GM23248 (cell line): Measurements from ENCODE around the gene KRT6B. TPM values are rescaled to one million over a fixed set of nuclear protein-coding genes. Genes with fewer than 3 reads are reported as not detected.
A peak's percentile ranks its signal among the peaks of the same experiment; 100 is the strongest.

ENCODE experiments used
- DNase-seq: peaks from one replicate; pipeline ENCODE4 v3.0.0-alpha.2; 2015
- H2AFZ ChIP-seq: fragments of 200-600 bp; sonication (generic); 2 replicates; pipeline ENCODE4 v1.6.1; 2016; ENCODE audit warnings: antibody characterized with exemption
- H3F3A ChIP-seq: fragments of 200-600 bp; sonication (generic); 2 replicates; pipeline ENCODE4 v1.6.1; 2016; ENCODE audit warnings: mild to moderate bottlenecking, antibody characterized with exemption, mixed run types; ENCODE audit not compliant: insufficient read depth
- H3K27ac ChIP-seq: fragments of 200-600 bp; sonication (generic); 2 replicates; pipeline ENCODE4 v1.5.1; 2016; ENCODE audit warnings: mild to moderate bottlenecking
- H3K27me3 ChIP-seq: fragments of 200-600 bp; sonication (generic); replicated peaks from 2 replicates; pipeline ENCODE4 v1.6.1; 2016; ENCODE audit warnings: mild to moderate bottlenecking; ENCODE audit not compliant: insufficient read depth
- H3K36me3 ChIP-seq: fragments of 200-600 bp; sonication (generic); 2 replicates; pipeline ENCODE4 v1.6.1; 2016; ENCODE audit warnings: low read depth, mild to moderate bottlenecking
- H3K4me1 ChIP-seq: fragments of 200-600 bp; sonication (generic); 2 replicates; pipeline ENCODE4 v1.6.1; 2016; ENCODE audit warnings: mild to moderate bottlenecking; ENCODE audit not compliant: insufficient read depth
- H3K4me2 ChIP-seq: fragments of 200-600 bp; sonication (generic); one replicate; pipeline ENCODE4 v1.6.1; 2016; ENCODE audit warnings: mild to moderate bottlenecking; ENCODE audit not compliant: unreplicated experiment
- H3K4me3 ChIP-seq: fragments of 200-600 bp; sonication (generic); 2 replicates; pipeline ENCODE4 v1.5.1; 2016; ENCODE audit warnings: mild to moderate bottlenecking
- H3K79me2 ChIP-seq: fragments of 200-600 bp; sonication (generic); 2 replicates; pipeline ENCODE4 v1.6.1; 2016; ENCODE audit warnings: mild to moderate bottlenecking; ENCODE audit not compliant: insufficient read depth
- H3K9ac ChIP-seq: fragments of 200-600 bp; sonication (generic); 2 replicates; pipeline ENCODE4 v1.6.1; 2016; ENCODE audit warnings: mild to moderate bottlenecking
- H3K9me2 ChIP-seq: fragments of 200-600 bp; sonication (generic); 2 replicates; pipeline ENCODE4 v1.6.1; 2016; ENCODE audit warnings: mixed run types, mild to moderate bottlenecking, moderate library complexity; ENCODE audit not compliant: insufficient read depth
- H3K9me3 ChIP-seq: fragments of 200-600 bp; sonication (generic); one replicate; pipeline ENCODE4 v1.6.1; 2017; ENCODE audit warnings: low read depth
- H4K20me1 ChIP-seq: fragments of 200-600 bp; sonication (generic); 2 replicates; pipeline ENCODE4 v1.6.0; 2016; ENCODE audit not compliant: insufficient read depth
- EZH2 ChIP-seq: fragments of 200-600 bp; sonication (generic); IDR thresholded peaks from 2 replicates; pipeline ENCODE4 v1.6.1; 2018; ENCODE audit warnings: antibody characterized with exemption, mild to moderate bottlenecking; ENCODE audit not compliant: insufficient read depth, poor library complexity, severe bottlenecking
- EZH2phosphoT487 ChIP-seq: fragments of 200-600 bp; sonication (generic); IDR thresholded peaks from 2 replicates; pipeline ENCODE4 v1.6.1; 2018; ENCODE audit warnings: antibody characterized with exemption, moderate library complexity, mild to moderate bottlenecking, low read depth; ENCODE audit not compliant: insufficient read depth
- WGBS, 2 experiments: methylation state at CpG; one replicate each; pipeline ENCODE4 v1.1.6; 2015 to 2017; ENCODE audit warnings: low lambda C conversion rate in 2 of 2, low coverage in 1 of 2; ENCODE audit errors: missing lambda C conversion rate in 2 of 2; 5-methylcytosine and 5-hydroxymethylcytosine counted together
- in situ Hi-C: fragments of 300-500 bp; cut with MboI; formaldehyde crosslinking; loops from 2 replicates; pipeline ENCODE4 v1.15.0; 2020
- polyA plus RNA-seq: library from polyadenylated mRNA; unstranded; fragments of >200 nt; fragmentation: Nextera tagmentation; extraction: Ambion mirVana; gene quantifications from 2 replicates; pipeline ENCODE4 v1.2.1, GENCODE V29; 2016
- total RNA-seq: library from RNA; depleted of rRNA; stranded (reverse); fragments of >200 nt; shearing (Covaris generic); gene quantifications from 2 replicates; pipeline ENCODE4 v1.2.3, GENCODE V29; 2014

KRT6B gene
- total and polyA plus RNA-seq, 2 experiments from 2014 or later = not detected

DNA sequence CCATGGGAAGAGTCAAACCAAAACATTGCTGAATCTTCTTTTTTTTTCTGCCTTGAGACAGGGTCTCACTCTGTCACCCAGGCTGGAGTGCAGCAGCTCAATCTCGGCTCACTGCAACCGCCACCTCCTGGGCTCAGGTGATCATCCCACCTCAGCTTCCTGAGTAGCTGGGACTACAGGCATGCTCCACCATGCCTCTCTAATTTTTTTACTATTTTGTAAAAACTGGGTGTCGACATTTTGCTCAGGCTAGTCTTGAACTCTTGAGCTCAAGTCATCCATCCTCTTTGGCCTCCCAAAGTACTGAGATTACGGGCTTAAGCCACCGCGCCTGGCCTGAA, 16.3 kb downstream of the KRT6B start:
- TF ChIP-seq EZH2phosphoT487 (no peak), EZH2 (no peak)

GRCh38 chr12:52434760-52435530, 17.0 kb downstream of the KRT6B start:
- TF ChIP-seq EZH2phosphoT487 = no peak
- TF ChIP-seq EZH2 = no peak
- H3K27ac ChIP-seq = no peak overlapping the region
- no peak overlapping the region for H2AFZ ChIP-seq
- no peaks in the 10 kb centered on the region for H3K36me3 ChIP-seq
- DNase-seq = peak; percentile 29
- in situ Hi-C loops = no loop called here
- H3K4me2 ChIP-seq = no peak overlapping the region
- no peaks in the 10 kb centered on the region for H3K9me3 ChIP-seq
- H3K4me1 ChIP-seq = peaks cover under 1% of the 10 kb centered on the region
- 90 to 92% methylated on average over 6 of the region's 6 CpGs for WGBS, 2 experiments
- H3K9me2 ChIP-seq = no peaks in the 10 kb centered on the region
- no peaks in the 10 kb centered on the region for H3K79me2 ChIP-seq
- no peaks in the 10 kb centered on the region for H4K20me1 ChIP-seq
- peaks cover 15% of the 10 kb centered on the region for H3K27me3 ChIP-seq
- H3K4me3 ChIP-seq = no peak overlapping the region
- H3F3A ChIP-seq = peaks cover 8% of the 10 kb centered on the region; the same call in 1 of the 2 replicates
- no peak overlapping the region for H3K9ac ChIP-seq

More for the DNA sequence above, 16.3 kb downstream of the KRT6B start:
- no peak overlapping the region for H3K4me2 ChIP-seq
- H3K27me3 ChIP-seq = peaks cover 10% of the 10 kb centered on the region; the same call in 1 of the 2 replicates
- no peak overlapping the region for H3K9ac ChIP-seq
- H2AFZ ChIP-seq = no peak overlapping the region
- H3F3A ChIP-seq = peaks cover 14% of the 10 kb centered on the region
- WGBS, 2 experiments = 96 to 98% methylated on average over 6 of the region's 6 CpGs
- H3K4me1 ChIP-seq = peaks cover 7% of the 10 kb centered on the region
- DNase-seq = no peak
- H4K20me1 ChIP-seq = no peaks in the 10 kb centered on the region
- no peak overlapping the region for H3K27ac ChIP-seq
- H3K9me2 ChIP-seq = no peaks in the 10 kb centered on the region
- H3K4me3 ChIP-seq = no peak overlapping the region
- H3K36me3 ChIP-seq = no peaks in the 10 kb centered on the region
- no peaks in the 10 kb centered on the region for H3K79me2 ChIP-seq
- H3K9me3 ChIP-seq = no peaks in the 10 kb centered on the region
- in situ Hi-C loops = no loop called here

DNA sequence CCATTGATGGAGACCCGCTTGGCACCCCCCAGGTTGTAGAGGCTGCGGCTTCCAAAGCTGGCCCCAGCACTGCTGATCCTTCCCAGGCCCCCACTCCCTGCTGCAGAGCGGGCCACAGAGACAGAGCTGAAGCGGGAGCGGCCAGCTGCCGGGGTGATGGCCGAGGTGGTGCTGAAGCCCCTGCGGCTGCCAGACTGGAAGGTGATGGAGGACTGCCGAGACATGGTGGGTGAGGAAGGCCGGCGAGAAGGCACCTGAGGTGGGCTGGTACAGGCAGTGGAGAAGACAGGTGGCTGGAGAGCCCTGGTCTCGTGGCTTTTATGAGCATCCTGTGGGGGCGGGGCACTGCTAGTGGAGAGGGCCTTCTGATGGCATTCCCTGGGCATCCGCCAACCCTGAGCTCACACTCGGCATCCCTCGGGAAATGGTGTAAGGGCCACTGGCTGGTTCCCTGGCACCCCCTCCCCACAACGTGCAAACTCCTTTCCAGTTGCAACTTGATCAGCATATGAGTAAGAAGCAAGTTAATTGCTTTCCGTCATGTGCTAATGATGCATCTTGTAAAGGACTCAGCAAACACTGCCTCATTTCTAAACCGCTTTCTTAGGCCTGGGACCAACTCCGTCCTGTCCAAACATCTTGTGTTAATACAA, 17.7 kb downstream of the KRT6B start, which contains the start of gene KRT75:
Gene KRT75, minus strand, starts transcription at position 291 of the 653 bp plus-strand sequence. Its CDS starts 67 bp downstream, at position 224.
- peak; percentile 57 for DNase-seq
- Histone ChIP-seq H3K9me3 (no peaks in the 10 kb centered on the region), H2AFZ (no peak within 1 kb of the TSS), H3K9ac (no peak within 1 kb of the TSS), H3K4me2 (no peak within 1 kb of the TSS), H3K9me2 (no peaks in the 10 kb centered on the region), H3K27me3 (peaks cover 20% of the 10 kb centered on the region), H4K20me1 (no peaks in the 10 kb centered on the region), H3K4me3 (no peak within 1 kb of the TSS), H3F3A (peaks cover 5% of the 10 kb centered on the region; the same call in 1 of the 2 replicates), H3K36me3 (no peaks in the 10 kb centered on the region), H3K27ac (no peak within 1 kb of the TSS), H3K79me2 (no peaks in the 10 kb centered on the region), H3K4me1 (no peaks in the 10 kb centered on the region; the same call in 1 of the 2 replicates)
- in situ Hi-C loops = no loop called here
- 73 to 74% methylated on average over 20 of the region's 20 CpGs for WGBS, 2 experiments
- TF ChIP-seq EZH2phosphoT487 = no peak
- TF ChIP-seq EZH2 = no peak

DNA sequence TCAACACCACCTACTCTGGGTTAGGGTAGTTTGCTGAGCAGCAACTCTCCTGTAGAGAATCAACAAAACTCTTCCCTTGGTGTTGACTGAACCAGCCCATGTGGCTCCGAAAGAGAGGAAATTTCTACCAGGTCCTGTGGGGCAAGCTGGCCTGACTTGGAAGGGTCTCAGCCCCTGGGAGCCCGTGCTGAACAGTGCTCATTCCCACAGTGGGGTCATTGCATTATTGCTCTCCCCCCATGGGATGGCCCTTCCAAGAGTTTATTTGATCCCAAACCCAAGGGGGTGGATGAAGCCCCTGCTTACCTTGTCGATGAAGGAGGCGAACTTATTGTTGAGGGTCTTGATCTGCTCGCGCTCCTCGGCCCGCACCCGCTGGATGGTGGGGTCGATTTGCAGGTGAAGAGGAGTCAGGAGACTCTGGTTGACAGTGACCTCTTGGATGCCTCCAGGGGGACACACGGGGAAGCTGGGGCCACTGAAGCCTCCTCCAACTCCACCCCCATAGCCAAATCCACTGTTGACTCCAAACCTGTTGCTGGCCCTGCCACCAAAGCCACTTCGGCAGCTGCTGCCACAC, 18.4 kb downstream of the KRT6B start:
- WGBS, 2 experiments = 89 to 93% methylated on average over 12 of the region's 12 CpGs
- H3K27ac ChIP-seq = no peak overlapping the region
- TF ChIP-seq EZH2 = no peak
- no peak for TF ChIP-seq EZH2phosphoT487
- H3K4me1 ChIP-seq = no peaks in the 10 kb centered on the region; the same call in 1 of the 2 replicates
- H3F3A ChIP-seq = peaks cover 5% of the 10 kb centered on the region; the same call in 1 of the 2 replicates
- peaks cover 26% of the 10 kb centered on the region for H3K27me3 ChIP-seq
- in situ Hi-C loops = no loop called here
- H3K4me3 ChIP-seq = no peak overlapping the region
- H3K4me2 ChIP-seq = no peak overlapping the region
- H3K9me2 ChIP-seq = no peaks in the 10 kb centered on the region
- H3K9me3 ChIP-seq = no peaks in the 10 kb centered on the region
- H3K36me3 ChIP-seq = no peaks in the 10 kb centered on the region
- H4K20me1 ChIP-seq = no peaks in the 10 kb centered on the region
- no peak overlapping the region for H2AFZ ChIP-seq
- H3K9ac ChIP-seq = no peak overlapping the region
- no peak for DNase-seq
- no peaks in the 10 kb centered on the region for H3K79me2 ChIP-seq
